NCI-H446 treated with DMSO at 0.1 percent for 48 hours (cell line): ENCODE results near the gene ZPR1.
"Not testable (repeated sequence)": the region's sequence is repeated elsewhere in the genome, so short reads cannot be mapped to it uniquely, and the experiment has no call there.

ENCODE experiments used
- DNase-seq: peaks from one replicate; lab custom pipeline; 2025; lab: John Stamatoyannopoulos, UW

Gene ZPR1, protein sequence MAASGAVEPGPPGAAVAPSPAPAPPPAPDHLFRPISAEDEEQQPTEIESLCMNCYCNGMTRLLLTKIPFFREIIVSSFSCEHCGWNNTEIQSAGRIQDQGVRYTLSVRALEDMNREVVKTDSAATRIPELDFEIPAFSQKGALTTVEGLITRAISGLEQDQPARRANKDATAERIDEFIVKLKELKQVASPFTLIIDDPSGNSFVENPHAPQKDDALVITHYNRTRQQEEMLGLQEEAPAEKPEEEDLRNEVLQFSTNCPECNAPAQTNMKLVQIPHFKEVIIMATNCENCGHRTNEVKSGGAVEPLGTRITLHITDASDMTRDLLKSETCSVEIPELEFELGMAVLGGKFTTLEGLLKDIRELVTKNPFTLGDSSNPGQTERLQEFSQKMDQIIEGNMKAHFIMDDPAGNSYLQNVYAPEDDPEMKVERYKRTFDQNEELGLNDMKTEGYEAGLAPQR

DNA sequence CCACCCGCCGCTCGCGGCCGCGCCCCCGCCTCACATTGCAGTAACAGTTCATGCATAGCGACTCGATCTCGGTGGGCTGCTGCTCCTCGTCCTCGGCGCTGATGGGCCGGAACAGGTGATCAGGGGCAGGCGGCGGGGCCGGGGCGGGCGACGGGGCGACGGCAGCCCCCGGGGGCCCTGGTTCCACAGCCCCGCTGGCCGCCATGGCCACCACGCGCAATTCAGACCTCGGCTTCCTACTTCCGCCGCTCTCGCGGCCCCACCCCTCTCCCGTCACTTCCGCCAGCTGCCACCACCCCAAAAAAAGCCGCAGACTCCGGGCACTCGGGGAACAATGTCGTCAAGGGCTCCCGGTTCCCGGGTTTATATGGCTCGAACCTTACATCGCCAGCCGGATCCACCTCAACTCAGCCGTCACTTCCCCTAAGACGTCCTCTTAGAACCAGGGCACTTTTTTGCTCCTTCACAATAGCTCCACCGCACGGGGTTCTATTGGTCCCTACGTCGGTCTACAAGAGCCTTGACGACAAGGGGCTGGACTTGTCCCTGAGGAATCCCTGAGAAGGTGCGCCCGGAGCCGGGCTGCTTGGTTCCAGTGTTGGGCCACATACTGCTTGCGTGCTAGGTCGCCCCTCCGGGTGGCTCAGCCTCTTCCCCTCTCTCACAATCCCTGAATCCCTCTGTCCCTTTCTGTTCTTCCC lies at the start of gene ZPR1:
ZPR1 (minus strand) TSS at position 238 of the 701 bp plus-strand sequence; CDS start at position 205, 33 bp downstream.
- no peak for DNase-seq

DNA sequence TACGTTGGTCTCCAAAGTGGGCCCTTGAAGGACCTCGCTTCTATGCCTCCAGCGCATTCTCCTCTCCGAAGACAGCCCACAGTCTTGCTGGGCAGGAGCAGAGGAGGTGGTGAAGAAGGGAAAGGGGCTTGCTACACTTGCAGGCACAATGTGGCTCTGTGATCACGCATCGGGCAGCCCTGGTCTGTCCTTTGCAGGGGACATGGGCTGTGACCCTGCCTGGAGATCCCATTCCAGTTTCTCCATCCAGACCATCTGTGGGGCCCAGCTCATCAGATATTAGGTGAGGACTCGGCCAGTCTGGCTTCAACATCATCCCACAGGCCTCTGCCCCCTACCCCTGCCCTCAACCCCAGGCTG lies 48.8 kb upstream of the ZPR1 start:
- no peak for DNase-seq

DNA sequence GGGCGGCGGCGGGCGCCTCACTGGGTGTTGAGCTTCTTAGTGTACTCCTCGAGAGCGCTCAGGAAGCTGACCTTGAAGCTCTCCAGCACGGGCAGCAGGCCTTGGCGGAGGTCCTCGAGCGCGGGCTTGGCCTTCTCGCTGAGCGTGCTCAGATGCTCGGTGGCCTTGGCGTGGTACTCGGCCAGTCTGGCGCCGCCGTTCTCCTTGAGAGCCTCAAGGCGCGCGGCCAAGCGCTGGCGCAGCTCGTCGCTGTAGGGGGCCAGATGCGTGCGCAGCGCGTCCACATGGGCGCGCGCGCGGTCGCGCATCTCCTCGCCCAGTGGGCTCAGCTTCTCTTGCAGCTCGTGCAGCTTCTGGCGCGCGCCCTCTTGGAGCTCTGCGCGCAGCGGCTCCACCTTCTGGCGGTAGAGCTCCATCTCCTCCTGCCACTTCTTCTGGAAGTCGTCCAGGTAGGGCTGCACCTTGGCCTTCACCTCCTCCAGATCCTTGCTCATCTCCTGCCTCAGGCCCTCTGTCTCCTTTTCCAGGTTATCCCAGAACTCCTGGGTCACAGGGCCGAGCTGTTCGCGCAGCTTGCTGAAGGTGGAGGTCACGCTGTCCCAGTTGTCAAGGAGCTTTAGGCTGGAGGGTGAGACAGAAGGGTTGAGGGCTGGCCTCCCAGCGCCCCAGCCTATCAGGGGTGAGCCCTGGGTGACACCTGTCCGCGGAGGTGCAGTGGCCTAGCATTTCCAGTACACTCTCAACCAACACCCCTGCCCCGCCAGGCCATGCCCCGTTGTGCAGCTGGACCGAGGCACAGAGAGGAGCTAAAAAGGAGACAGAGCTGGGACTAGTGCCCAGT lies 48.2 kb upstream of the ZPR1 start:
- peak; percentile 93 for DNase-seq

DNA sequence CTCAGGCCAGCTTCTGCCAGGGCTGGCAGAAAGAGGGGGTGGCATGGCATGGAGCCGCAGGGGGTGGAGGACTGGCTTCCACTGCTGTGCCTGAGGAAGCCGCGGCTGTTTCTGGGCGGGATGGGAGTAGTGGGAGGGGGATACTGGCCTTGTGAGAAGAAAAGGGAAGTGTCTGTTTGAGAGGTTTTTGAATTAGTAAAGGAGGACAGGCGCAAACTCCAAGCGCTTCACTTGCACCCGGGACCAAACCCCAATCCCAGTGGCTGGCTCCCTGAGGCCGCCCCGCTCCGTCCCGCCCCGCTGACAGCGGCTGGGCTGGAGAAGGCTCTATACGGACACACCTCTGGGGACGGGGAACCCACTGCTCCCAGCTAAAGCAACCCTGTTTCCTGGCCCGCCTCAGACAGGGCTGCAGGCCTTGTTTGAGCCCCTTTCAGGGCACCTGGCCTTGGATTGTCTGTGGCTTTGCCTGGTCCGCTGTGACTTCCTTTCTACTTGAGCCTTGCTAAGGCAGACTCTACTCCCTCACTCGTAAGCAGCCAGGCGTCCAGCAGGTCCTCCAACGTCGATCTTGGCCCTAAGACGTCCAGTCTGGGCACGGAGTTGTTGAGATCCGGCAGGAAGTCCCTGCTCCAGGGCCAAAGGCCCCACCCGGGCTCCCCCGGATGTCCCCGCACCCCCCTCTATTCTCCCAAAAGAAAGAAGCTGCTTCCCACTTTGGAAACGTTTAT lies 47.4 kb upstream of the ZPR1 start:
- DNase-seq: no peak

DNA sequence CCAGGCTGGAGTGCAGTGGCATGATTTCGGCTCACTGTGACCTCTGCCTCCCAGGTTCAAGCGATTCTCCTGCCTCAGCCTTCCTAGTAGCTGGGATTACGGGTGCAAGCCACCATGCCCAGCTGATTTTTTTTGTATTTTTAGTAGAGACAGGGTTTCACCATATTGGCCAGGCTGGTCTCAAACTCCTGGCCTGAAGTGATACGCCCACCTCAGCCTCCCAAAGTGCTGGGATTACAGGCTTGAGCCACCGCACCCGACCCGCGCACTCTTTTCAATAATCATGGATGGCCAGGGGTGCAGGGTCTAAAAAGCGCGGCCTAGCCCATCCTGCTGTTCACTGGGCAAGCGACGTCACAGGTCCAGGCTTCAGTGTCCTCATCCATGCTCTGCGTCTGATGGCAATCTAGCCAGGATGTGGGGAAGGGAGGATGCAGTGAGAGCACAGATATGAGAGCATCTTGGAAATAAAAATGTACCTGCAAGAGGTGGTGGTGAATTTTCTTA lies 46.8 kb upstream of the ZPR1 start:
- DNase-seq: not testable (repeated sequence)

DNA sequence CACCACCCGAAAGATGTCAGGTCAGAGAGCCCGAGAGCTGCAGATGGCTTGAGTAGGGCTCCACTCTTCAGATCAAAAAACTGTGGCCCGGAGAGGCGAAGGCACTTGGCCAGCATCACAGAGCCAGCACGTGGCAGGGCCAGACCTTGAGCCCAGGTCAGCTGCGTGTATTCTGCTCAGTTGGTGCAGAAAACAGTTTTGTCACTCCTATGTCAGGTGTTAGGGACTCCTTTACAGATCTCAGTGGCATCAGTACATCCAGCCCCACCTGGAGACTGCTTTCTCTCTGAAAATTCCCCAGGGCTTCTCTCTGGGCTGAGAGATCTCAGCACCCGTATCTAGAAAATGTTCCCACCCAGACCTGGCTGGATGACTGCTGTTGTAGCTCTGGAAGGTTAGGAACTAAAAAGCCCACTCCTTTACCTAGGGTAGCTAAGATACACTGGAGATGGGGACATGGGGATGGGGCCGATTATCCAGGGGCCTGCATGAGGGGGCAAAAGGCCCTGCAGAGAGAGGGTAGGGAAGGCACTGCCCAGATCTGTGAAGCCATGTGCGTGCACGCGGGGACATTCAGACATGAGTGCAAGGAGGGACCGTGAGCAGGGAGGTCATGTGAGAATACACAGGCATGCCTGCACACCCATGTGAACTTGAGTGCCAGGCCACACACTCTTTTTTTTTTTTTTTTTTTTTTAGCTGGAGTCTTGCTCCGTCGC lies 46.2 kb upstream of the ZPR1 start:
- no peak for DNase-seq

DNA sequence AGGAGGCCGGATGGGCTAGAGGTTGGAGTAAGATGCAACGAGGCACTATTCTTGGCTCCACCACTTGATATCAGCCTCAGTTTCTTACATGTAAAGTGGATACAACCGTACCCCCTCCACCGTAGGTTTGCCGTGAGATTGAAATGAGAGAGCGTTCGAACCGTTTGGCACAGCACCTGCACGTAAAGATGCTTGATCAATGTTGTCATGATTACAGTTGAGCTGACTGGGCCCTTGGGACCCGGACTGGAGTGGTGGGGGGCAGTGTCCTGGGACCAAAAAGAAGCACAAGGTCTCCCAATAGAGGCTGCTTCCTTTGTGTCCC lies 45.6 kb upstream of the ZPR1 start:
- no peak for DNase-seq

DNA sequence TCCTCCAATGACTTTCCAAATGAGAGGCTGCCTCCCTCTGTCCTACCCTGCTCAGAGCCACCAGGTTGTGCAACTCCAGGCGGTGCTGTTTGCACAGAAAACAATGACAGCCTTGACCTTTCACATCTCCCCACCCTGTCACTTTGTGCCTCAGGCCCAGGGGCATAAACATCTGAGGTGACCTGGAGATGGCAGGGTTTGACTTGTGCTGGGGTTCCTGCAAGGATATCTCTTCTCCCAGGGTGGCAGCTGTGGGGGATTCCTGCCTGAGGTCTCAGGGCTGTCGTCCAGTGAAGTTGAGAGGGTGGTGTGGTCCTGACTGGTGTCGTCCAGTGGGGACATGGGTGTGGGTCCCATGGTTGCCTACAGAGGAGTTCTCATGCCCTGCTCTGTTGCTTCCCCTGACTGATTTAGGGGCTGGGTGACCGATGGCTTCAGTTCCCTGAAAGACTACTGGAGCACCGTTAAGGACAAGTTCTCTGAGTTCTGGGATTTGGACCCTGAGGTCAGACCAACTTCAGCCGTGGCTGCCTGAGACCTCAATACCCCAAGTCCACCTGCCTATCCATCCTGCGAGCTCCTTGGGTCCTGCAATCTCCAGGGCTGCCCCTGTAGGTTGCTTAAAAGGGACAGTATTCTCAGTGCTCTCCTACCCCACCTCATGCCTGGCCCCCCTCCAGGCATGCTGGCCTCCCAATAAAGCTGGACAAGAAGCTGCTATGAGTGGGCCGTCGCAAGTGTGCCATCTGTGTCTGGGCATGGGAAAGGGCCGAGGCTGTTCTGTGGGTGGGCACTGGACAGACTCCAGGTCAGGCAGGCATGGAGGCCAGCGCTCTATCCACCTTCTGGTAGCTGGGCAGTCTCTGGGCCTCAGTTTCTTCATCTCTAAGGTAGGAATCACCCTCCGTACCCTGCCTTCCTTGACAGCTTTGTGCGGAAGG lies 44.8 kb upstream of the ZPR1 start:
- DNase-seq: no peak

DNA sequence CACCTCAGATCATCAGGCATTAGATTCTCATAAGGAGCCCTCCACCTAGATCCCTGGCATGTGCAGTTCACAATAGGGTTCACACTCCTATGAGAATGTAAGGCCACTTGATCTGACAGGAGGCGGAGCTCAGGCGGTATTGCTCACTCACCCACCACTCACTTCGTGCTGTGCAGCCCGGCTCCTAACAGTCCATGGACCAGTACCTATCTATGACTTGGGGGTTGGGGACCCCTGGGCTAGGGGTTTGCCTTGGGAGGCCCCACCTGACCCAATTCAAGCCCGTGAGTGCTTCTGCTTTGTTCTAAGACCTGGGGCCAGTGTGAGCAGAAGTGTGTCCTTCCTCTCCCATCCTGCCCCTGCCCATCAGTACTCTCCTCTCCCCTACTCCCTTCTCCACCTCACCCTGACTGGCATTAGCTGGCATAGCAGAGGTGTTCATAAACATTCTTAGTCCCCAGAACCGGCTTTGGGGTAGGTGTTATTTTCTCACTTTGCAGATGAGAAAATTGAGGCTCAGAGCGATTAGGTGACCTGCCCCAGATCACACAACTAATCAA lies 44.0 kb upstream of the ZPR1 start:
- no peak for DNase-seq

DNA sequence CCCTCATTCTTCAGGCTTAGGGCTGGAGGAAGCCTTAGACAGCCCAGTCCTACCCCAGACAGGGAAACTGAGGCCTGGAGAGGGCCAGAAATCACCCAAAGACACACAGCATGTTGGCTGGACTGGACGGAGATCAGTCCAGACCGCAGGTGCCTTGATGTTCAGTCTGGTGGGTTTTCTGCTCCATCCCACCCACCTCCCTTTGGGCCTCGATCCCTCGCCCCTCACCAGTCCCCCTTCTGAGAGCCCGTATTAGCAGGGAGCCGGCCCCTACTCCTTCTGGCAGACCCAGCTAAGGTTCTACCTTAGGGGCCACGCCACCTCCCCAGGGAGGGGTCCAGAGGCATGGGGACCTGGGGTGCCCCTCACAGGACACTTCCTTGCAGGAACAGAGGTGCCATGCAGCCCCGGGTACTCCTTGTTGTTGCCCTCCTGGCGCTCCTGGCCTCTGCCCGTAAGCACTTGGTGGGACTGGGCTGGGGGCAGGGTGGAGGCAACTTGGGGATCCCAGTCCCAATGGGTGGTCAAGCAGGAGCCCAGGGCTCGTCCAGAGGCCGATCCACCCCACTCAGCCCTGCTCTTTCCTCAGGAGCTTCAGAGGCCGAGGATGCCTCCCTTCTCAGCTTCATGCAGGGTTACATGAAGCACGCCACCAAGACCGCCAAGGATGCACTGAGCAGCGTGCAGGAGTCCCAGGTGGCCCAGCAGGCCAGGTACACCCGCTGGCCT lies 42.5 kb upstream of the ZPR1 start:
- DNase-seq: no peak

DNA sequence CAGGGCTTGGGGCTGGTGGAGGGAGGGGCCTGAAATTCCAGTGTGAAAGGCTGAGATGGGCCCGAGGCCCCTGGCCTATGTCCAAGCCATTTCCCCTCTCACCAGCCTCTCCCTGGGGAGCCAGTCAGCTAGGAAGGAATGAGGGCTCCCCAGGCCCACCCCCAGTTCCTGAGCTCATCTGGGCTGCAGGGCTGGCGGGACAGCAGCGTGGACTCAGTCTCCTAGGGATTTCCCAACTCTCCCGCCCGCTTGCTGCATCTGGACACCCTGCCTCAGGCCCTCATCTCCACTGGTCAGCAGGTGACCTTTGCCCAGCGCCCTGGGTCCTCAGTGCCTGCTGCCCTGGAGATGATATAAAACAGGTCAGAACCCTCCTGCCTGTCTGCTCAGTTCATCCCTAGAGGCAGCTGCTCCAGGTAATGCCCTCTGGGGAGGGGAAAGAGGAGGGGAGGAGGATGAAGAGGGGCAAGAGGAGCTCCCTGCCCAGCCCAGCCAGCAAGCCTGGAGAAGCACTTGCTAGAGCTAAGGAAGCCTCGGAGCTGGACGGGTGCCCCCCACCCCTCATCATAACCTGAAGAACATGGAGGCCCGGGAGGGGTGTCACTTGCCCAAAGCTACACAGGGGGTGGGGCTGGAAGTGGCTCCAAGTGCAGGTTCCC lies 41.8 kb upstream of the ZPR1 start, which contains the start of gene APOC3:
APOC3 (plus strand) TSS at position 383 of the 659 bp plus-strand sequence. CDS start 676 bp downstream, outside the sequence.
- no peak for DNase-seq

DNA sequence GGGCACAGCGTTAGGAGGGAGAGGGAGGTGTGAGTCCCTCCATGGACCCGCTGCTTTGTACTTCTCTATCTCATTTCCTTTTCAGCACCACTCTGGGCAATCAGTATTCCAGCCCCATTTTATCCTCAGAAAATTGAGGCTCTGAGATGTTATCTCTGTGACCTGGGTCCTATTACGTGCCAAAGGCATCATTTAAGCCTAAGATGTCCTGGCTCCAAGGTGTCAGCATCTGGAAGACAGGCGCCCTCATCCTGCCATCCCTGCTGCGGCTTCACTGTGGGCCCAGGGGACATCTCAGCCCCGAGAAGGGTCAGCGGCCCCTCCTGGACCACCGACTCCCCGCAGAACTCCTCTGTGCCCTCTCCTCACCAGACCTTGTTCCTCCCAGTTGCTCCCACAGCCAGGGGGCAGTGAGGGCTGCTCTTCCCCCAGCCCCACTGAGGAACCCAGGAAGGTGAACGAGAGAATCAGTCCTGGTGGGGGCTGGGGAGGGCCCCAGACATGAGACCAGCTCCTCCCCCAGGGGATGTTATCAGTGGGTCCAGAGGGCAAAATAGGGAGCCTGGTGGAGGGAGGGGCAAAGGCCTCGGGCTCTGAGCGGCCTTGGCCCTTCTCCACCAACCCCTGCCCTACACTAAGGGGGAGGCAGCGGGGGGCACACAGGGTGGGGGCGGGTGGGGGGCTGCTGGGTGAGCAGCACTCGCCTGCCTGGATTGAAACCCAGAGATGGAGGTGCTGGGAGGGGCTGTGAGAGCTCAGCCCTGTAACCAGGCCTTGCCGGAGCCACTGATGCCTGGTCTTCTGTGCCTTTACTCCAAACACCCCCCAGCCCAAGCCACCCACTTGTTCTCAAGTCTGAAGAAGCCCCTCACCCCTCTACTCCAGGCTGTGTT lies 41.1 kb upstream of the ZPR1 start:
- DNase-seq: no peak

DNA sequence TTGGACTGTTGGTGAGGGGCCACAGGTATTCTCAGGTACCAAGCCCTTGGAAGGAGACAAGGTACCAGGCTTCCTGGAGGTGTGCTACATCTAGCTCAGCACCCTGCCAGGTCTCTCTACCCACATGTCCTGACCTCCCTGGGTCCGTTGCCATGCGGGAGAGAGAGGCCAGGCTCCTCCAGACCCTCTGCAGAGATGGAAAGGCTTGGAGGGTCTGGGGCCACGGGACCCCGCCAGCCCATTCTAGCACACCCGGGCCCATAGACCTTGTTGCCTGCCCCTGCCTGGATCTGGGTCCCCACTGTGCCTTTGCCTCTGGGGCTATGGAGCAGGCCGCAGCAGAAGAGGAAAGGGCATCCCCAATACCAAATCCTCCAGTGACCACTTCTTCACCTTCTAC lies 39.6 kb upstream of the ZPR1 start:
- no peak for DNase-seq

DNA sequence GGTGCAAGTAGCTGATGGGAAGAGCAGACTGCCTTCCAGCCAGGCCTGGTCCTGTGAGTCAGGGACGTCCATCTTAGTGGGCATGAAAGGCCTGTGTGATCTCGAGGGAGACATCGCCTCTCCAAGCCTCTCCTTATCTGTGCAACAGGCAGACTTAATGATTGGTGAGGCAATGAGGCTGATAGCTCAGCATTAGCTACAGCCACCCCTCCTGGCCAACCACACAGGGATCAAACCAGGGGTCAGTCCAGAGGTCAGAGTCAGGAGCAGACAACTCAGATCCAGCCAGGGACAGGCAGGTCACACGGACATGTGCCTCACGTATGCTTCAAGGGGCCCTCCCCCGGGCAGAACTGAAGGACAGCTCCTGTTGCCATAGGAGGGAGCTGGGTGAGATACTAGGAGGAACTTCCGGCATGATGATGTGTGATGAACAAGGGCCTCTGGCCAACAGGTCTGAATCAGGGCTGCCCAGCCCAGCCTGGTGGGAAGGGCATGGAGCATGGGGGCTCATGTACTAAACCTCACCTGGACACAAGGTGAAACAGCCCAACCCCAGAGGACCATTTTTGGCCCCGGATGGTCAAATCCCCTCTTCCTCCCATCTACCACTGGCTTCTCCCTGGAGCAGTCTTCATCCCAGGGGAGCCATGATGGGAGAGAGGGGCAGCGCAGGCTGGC lies 39.1 kb upstream of the ZPR1 start:
- DNase-seq: no peak

DNA sequence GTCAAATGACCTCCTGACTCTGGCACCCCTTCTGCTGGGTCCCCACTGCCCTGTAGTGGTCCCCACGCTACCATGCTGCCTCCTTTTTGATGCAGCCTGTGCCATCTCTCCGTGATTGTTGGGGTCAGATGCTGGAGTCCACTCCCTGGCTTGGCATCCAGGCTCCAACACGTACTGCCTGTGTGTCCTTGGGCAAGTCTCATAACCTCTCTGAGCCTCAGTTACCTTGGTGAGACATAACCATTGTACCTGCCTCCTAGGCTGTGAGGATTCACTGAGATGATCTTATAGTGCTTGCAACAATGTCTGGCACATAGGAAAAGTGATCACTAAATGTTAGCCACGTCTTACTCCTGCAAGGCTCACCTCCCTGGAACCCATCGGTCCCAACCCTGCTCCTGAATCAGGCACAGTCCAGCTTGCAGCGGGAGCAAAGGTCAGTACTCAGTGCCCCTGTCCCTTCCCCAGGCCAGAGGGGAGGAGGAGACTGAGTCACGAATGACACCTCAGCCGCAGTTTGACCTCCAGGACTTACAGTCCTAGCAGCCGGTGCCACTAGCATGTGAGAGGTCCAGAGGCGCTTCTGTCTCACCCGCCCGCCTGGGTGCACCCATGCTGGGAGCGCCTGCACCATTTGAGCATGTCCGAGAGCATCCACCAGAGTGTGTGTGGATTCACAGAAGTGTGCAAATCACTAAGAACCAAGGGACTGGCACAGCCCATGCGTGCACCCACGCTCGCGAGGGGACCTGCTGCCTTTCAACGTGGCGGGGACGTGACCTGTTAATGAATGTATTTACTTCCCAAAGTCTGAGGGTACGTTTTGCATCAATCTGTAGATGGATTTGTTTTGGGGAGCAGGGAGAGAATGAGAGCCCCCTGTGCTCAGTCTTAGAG lies 38.3 kb upstream of the ZPR1 start:
- no peak for DNase-seq

DNA sequence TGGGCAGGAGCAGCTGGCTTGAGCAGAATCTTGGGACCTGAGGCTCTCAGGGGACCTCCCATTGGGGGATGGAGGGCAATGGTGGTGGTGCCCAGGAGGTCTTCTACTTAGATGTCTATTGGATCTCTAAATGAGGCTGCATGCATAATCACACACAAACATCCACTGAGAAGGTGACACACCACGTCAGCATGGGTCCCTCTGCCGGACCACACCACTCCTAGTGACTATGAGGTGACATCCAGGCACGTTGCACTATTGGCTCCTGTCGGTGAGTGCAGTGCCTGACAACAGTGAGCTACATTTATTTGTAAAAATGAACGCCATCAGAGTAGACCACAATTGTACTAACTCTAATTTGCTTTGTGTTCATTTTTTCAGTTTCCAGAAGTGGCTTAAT lies 37.6 kb upstream of the ZPR1 start:
- DNase-seq: no peak
